ENCODE results near the gene SH3BGRL2.

SH3BGRL2 gene

DNA sequence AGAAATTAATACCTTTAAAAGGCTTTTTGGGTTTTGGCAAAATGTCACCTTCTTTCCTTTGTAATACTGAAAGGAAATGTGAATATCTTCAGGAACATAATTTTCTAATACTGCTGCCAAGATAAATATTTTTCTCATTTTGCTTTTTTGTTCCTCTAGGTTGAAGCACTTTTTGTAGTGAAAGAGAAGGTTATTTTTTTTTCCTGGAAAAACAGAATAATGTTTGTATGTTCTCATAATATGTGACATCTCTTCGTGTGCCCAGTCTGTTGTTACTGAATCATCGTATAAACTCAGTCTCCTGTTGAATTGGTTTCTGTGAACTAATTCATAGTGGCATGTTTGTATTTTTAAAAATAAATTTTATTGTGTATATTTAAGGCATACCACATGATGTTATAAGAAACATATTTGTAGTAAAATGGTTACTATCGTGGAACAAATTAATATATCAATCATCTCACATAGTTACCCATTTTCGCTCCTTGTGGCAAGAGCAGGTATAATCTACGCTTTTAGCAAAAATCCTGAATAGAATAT is 74.4 kb downstream of the SH3BGRL2 start:
- no peaks in the 10 kb centered on the region for H3K4me1 ChIP-seq (ENCODE audit: control insufficient read depth in 1 of 2, insufficient read depth in 2 of 2, low read length in 2 of 2)
- H3K9me3 ChIP-seq (ENCODE audit: control insufficient read depth in 1 of 2, low read length in 2 of 2): no peaks in the 10 kb centered on the region
- H3K36me3 ChIP-seq (ENCODE audit: control insufficient read depth in 1 of 2, insufficient read depth in 2 of 2, low read length in 2 of 2): no peaks in the 10 kb centered on the region
- no peak overlapping the region for H3K4me3 ChIP-seq (ENCODE audit: low read depth in 1 of 2, low read length in 2 of 2)
- no peaks in the 10 kb centered on the region for H3K27me3 ChIP-seq (ENCODE audit: low read depth, low read length)
- no peak overlapping the region for H3K27ac ChIP-seq (ENCODE audit: low read length)

DNA sequence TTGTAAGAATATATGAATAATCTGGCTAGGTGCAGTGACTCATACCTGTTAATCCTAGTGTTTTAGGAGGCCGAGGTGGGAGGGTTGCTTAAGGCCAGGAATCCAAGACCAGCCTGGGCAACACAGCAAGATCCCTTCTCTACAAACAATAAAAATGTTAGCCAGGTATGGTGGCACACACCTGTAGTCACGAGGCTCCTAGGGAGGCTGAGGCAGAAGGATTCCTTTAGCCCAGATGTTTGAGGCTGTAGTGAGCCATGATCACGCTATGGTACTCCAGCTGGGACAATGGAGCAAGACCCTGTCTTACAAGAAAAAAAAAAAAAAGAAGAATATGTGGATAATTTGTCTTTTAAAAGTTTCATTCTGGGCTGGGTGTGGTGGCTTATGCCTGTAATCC is 75.4 kb downstream of the SH3BGRL2 start:
- Histone ChIP-seq H3K27me3 (ENCODE audit: low read depth, low read length) (no peaks in the 10 kb centered on the region), H3K4me3 (ENCODE audit: low read depth in 1 of 2, low read length in 2 of 2) (no peak overlapping the region), H3K9me3 (ENCODE audit: control insufficient read depth in 1 of 2, low read length in 2 of 2) (no peaks in the 10 kb centered on the region), H3K36me3 (ENCODE audit: control insufficient read depth in 1 of 2, insufficient read depth in 2 of 2, low read length in 2 of 2) (no peaks in the 10 kb centered on the region), H3K27ac (ENCODE audit: low read length) (no peak overlapping the region), H3K4me1 (ENCODE audit: control insufficient read depth in 1 of 2, insufficient read depth in 2 of 2, low read length in 2 of 2) (peaks cover 0 to under 1% of the 10 kb centered on the region in 2 donors)

DNA sequence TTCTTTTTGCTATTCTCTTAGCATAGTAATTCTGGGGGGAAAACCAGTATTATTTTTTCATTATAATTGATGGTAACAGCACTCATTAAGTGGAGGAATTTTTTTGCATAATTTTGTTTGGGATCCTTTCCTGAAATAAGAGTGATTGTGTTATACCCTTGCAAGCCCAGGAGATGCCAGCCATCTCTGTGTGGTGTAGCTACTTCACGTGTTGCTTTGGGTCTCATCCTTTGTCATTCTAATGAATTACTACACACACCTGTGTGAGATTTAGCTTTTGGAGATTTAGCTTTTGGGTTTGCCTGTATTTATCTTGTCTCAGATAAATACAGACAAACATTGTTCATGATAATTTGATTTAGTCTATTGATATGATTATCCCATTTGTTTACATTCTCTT is 76.5 kb downstream of the SH3BGRL2 start:
- Histone ChIP-seq H3K4me1 (ENCODE audit: control insufficient read depth in 1 of 2, insufficient read depth in 2 of 2, low read length in 2 of 2) (peaks cover 0 to 4% of the 10 kb centered on the region in 2 donors), H3K27me3 (ENCODE audit: low read depth, low read length) (no peaks in the 10 kb centered on the region), H3K4me3 (ENCODE audit: low read depth in 1 of 2, low read length in 2 of 2) (no peak overlapping the region), H3K9me3 (ENCODE audit: control insufficient read depth in 1 of 2, low read length in 2 of 2) (no peaks in the 10 kb centered on the region), H3K36me3 (ENCODE audit: control insufficient read depth in 1 of 2, insufficient read depth in 2 of 2, low read length in 2 of 2) (no peaks in the 10 kb centered on the region), H3K27ac (ENCODE audit: low read length) (no peak overlapping the region)

DNA sequence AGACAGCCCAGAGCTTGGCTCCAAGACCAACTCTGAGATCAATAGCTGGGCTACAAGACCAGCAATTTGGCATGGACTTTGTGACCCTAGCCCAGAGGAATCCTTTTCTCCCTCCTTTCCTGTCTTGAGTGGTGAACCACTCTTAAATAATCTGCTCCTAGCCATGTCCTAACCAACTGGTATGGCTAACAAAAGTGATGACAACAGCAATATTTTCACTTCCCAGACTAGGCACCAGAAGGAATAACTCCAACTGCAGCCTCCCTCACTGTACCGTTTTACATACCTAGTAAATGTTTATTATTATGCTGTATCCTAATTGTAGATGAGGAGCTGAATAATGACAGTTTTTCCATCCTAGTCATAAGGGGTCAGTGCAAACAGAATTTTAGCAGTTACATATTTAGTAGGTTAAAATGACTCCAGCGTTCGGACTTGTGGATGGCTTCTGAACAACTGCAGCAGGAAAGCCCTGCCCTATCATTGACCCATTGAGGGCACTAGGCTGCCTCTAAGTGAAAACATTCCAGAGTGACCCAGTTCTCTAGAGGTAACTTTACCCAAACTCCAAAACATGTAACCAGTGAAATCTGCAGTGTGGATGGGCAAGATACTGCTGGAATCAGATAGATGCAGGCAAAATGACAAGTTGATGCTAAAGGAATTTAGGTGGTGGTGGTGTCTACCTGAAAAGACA is 77.1 kb downstream of the SH3BGRL2 start:
- Histone ChIP-seq H3K36me3 (ENCODE audit: control insufficient read depth in 1 of 2, insufficient read depth in 2 of 2, low read length in 2 of 2) (no peaks in the 10 kb centered on the region), H3K4me1 (ENCODE audit: control insufficient read depth in 1 of 2, insufficient read depth in 2 of 2, low read length in 2 of 2) (peaks cover 0 to 4% of the 10 kb centered on the region in 2 donors), H3K27ac (ENCODE audit: low read length) (no peak overlapping the region), H3K9me3 (ENCODE audit: control insufficient read depth in 1 of 2, low read length in 2 of 2) (no peaks in the 10 kb centered on the region), H3K4me3 (ENCODE audit: low read depth in 1 of 2, low read length in 2 of 2) (no peak overlapping the region), H3K27me3 (ENCODE audit: low read depth, low read length) (no peaks in the 10 kb centered on the region)

DNA sequence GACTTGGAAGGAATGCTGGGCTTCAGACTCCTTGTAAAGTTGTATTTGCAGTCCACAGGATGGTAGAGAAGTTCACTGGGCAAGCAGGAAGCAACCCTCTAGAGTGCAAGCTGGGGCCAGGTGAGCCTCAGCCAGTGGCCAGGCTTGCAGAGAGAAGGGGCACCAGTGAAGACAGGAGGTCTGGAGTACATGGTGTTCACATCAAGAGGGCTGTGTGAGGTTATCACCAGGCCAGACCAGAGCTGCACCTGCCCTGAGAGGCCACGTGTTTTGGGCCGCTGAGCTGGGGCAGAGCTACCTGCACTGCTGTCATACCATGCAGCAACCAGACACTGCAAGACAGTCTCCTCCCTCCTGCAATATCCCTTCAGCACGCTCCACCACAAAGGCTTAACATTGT is 79.0 kb downstream of the SH3BGRL2 start:
- Histone ChIP-seq H3K27me3 (ENCODE audit: low read depth, low read length) (no peaks in the 10 kb centered on the region), H3K4me1 (ENCODE audit: control insufficient read depth in 1 of 2, insufficient read depth in 2 of 2, low read length in 2 of 2) (peaks cover 0 to 4% of the 10 kb centered on the region in 2 donors), H3K4me3 (ENCODE audit: low read depth in 1 of 2, low read length in 2 of 2) (no peak overlapping the region), H3K36me3 (ENCODE audit: control insufficient read depth in 1 of 2, insufficient read depth in 2 of 2, low read length in 2 of 2) (no peaks in the 10 kb centered on the region), H3K9me3 (ENCODE audit: control insufficient read depth in 1 of 2, low read length in 2 of 2) (no peaks in the 10 kb centered on the region), H3K27ac (ENCODE audit: low read length) (no peak overlapping the region)

DNA sequence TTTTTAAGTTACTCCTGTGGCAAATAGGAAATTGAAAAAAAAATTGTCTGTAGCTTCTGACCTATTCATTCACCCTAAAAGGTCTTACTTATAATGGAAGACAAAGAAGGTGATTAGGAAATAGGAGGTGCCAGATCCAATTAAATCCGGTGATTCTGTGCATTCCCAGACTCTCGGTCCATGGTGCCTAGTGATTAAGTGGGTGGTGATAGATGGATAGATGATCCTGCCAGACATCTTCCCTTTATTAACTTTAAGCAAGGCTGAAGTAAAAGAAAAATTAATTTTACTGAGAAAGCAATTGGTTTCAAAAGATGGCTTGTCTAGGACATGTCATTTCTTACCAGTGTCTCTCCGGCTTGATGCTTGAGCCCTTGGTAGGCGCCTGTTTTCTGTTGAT is 80.0 kb downstream of the SH3BGRL2 start:
- Histone ChIP-seq H3K27me3 (ENCODE audit: low read depth, low read length) (no peaks in the 10 kb centered on the region), H3K36me3 (ENCODE audit: control insufficient read depth in 1 of 2, insufficient read depth in 2 of 2, low read length in 2 of 2) (no peaks in the 10 kb centered on the region), H3K9me3 (ENCODE audit: control insufficient read depth in 1 of 2, low read length in 2 of 2) (no peaks in the 10 kb centered on the region), H3K27ac (ENCODE audit: low read length) (no peak overlapping the region), H3K4me1 (ENCODE audit: control insufficient read depth in 1 of 2, insufficient read depth in 2 of 2, low read length in 2 of 2) (peaks cover 0 to 4% of the 10 kb centered on the region in 2 donors), H3K4me3 (ENCODE audit: low read depth in 1 of 2, low read length in 2 of 2) (no peak overlapping the region)

DNA sequence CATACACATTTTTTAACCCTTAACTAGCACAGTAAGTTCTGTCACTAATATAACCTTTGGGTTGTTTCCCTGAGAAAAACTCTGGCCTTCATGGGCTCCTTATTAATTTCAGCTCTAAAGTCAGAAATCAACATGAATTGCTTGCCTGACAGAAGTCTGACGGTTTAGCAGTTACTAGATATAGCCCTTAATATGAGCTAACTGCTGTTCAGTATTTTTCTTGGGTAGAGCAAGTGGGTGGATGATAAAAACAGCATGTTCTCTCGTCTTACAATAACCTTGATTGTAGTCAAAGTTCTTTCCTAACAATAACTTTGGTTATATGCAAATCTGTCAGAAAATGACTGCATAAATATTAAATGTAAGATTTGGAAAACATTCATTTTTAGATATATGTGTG is 81.0 kb downstream of the SH3BGRL2 start:
- H3K27me3 ChIP-seq (ENCODE audit: low read depth, low read length): no peaks in the 10 kb centered on the region
- peaks cover 0 to 4% of the 10 kb centered on the region in 2 donors for H3K4me1 ChIP-seq (ENCODE audit: control insufficient read depth in 1 of 2, insufficient read depth in 2 of 2, low read length in 2 of 2)
- no peak overlapping the region for H3K4me3 ChIP-seq (ENCODE audit: low read depth in 1 of 2, low read length in 2 of 2)
- H3K9me3 ChIP-seq (ENCODE audit: control insufficient read depth in 1 of 2, low read length in 2 of 2): no peaks in the 10 kb centered on the region
- H3K36me3 ChIP-seq (ENCODE audit: control insufficient read depth in 1 of 2, insufficient read depth in 2 of 2, low read length in 2 of 2): no peaks in the 10 kb centered on the region
- no peak overlapping the region for H3K27ac ChIP-seq (ENCODE audit: low read length)

DNA sequence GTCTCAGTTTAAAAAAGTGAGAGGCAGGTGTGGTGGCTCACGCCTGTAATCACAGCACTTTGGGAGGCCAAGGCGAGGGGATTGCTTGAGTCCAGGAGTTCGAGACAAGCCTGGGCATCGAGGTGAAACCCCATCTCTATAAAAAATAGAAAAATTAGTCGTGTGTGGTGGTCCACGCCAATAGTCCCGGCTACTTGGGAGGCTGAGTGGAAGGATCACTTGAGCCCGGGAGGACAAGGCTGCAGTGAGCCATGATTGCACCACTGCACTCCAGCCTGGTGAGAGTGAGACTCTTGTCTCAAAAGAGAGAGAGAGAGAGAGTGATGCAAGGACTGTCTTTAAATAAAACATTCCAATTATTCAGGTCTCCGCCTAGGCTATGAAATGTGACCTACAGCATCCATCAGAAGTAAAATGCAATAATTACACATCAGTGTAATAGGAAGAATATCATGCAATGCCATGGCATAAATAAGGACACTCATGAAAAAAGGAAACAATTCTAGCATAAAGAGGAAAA is 81.5 kb downstream of the SH3BGRL2 start:
- H3K9me3 ChIP-seq (ENCODE audit: control insufficient read depth in 1 of 2, low read length in 2 of 2): no peaks in the 10 kb centered on the region
- H3K4me3 ChIP-seq (ENCODE audit: low read depth in 1 of 2, low read length in 2 of 2): no peak overlapping the region
- no peaks in the 10 kb centered on the region for H3K27me3 ChIP-seq (ENCODE audit: low read depth, low read length)
- peaks cover 0 to 4% of the 10 kb centered on the region in 2 donors for H3K4me1 ChIP-seq (ENCODE audit: control insufficient read depth in 1 of 2, insufficient read depth in 2 of 2, low read length in 2 of 2)
- no peak overlapping the region for H3K27ac ChIP-seq (ENCODE audit: low read length)
- H3K36me3 ChIP-seq (ENCODE audit: control insufficient read depth in 1 of 2, insufficient read depth in 2 of 2, low read length in 2 of 2): no peaks in the 10 kb centered on the region

DNA sequence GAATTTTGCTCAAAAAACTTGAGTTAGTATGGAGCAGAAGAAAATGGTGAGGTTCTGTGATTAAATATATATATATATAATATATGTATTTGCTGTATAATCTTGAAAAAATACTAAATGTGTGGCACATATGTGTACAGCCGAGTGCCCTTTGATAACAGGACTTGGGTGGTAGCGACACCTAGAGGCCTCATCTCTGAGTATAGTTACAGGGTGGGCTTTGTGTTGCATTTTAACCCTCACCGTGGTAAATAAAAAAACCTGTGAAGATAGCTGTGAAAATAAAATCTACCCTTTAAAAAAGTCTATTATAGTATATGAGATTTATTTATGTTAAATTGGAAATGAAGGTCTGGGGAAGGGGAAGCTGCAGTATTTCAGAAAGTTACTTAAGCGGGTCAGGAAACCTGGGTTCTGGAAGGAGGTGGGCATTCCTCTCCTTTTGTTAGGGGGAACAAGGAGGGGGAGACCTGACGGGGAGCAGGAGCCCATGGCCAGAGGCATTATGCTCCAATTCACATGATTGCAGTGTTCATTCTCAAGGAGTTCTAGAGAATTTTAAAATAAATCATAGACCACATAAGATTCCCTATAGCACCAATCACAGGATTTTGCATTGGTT is 82.7 kb downstream of the SH3BGRL2 start:
- Histone ChIP-seq H3K4me1 (ENCODE audit: control insufficient read depth in 1 of 2, insufficient read depth in 2 of 2, low read length in 2 of 2) (peaks cover 0 to 4% of the 10 kb centered on the region in 2 donors), H3K27ac (ENCODE audit: low read length) (no peak overlapping the region), H3K36me3 (ENCODE audit: control insufficient read depth in 1 of 2, insufficient read depth in 2 of 2, low read length in 2 of 2) (no peaks in the 10 kb centered on the region), H3K27me3 (ENCODE audit: low read depth, low read length) (no peaks in the 10 kb centered on the region), H3K9me3 (ENCODE audit: control insufficient read depth in 1 of 2, low read length in 2 of 2) (no peaks in the 10 kb centered on the region), H3K4me3 (ENCODE audit: low read depth in 1 of 2, low read length in 2 of 2) (no peak overlapping the region)

DNA sequence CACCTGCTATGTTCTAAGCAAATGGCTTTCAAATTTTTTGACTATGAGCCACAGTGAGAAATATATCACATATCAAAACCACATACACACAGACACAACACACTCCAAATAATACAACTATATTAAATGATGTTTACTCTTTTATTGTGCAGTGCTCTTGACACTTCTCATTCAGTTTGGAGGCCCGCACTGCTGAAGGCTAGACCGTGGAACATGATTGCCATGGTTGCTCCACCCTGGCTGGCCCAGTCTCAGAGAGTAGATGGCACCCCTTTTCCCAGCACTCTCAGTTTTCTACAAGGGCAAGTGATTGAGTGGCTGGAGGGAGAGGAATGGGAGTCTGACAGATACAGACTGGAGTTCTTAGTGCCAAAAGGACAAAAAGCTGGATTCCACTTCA is 86.9 kb downstream of the SH3BGRL2 start:
- H3K27ac ChIP-seq (ENCODE audit: low read length): no peak overlapping the region
- no peaks in the 10 kb centered on the region for H3K27me3 ChIP-seq (ENCODE audit: low read depth, low read length)
- no peaks in the 10 kb centered on the region for H3K4me1 ChIP-seq (ENCODE audit: control insufficient read depth in 1 of 2, insufficient read depth in 2 of 2, low read length in 2 of 2)
- H3K9me3 ChIP-seq (ENCODE audit: control insufficient read depth in 1 of 2, low read length in 2 of 2): no peaks in the 10 kb centered on the region
- H3K36me3 ChIP-seq (ENCODE audit: control insufficient read depth in 1 of 2, insufficient read depth in 2 of 2, low read length in 2 of 2): no peaks in the 10 kb centered on the region
- no peak overlapping the region for H3K4me3 ChIP-seq (ENCODE audit: low read depth in 1 of 2, low read length in 2 of 2)

DNA sequence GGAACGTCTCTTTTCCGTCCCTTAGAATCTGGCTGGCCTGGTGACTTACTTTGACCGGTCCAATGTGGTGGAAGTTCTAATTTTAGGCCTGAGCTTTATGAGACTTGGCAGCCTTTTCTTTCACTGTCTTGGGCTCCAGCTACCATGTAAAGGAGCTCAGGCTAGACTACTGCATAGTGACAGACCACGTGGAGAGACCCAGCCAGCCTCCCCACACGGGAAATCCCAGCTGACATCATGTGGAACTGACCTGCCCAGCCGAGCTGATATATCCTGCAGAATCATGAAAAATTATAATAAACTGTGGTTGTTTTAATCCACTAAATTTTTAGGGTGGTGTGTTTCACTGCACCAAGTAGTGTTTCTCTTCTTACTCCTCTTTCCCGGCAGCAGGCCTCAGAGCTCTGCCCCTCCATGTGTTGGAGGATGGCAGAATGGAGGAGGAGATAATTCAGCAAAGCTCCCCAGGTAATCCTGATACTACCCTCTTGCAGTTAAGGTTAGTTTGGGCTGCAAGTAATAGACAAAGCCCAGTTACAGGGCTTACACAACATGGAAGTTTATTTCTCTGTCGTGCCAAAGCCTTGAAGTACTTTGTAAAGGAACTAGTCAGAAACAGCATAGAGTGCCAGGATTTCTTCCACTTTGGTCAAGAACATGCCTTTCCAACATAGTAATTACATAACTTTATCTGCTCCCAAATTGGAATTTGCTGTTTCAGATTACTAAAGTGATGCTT is 87.5 kb downstream of the SH3BGRL2 start:
- no peaks in the 10 kb centered on the region for H3K9me3 ChIP-seq (ENCODE audit: control insufficient read depth in 1 of 2, low read length in 2 of 2)
- no peak overlapping the region for H3K4me3 ChIP-seq (ENCODE audit: low read depth in 1 of 2, low read length in 2 of 2)
- H3K4me1 ChIP-seq (ENCODE audit: control insufficient read depth in 1 of 2, insufficient read depth in 2 of 2, low read length in 2 of 2): no peaks in the 10 kb centered on the region
- H3K27me3 ChIP-seq (ENCODE audit: low read depth, low read length): no peaks in the 10 kb centered on the region
- H3K27ac ChIP-seq (ENCODE audit: low read length): no peak overlapping the region
- no peaks in the 10 kb centered on the region for H3K36me3 ChIP-seq (ENCODE audit: control insufficient read depth in 1 of 2, insufficient read depth in 2 of 2, low read length in 2 of 2)
